ENCODE measurements around the gene ARFGEF3.

The ARFGEF3 gene

GRCh38 chr6:138378463-138378862 is 216.7 kb downstream of the ARFGEF3 start:
- CTCF ChIA-PET: no interaction called here
- TF ChIP-seq, protein P1, sequence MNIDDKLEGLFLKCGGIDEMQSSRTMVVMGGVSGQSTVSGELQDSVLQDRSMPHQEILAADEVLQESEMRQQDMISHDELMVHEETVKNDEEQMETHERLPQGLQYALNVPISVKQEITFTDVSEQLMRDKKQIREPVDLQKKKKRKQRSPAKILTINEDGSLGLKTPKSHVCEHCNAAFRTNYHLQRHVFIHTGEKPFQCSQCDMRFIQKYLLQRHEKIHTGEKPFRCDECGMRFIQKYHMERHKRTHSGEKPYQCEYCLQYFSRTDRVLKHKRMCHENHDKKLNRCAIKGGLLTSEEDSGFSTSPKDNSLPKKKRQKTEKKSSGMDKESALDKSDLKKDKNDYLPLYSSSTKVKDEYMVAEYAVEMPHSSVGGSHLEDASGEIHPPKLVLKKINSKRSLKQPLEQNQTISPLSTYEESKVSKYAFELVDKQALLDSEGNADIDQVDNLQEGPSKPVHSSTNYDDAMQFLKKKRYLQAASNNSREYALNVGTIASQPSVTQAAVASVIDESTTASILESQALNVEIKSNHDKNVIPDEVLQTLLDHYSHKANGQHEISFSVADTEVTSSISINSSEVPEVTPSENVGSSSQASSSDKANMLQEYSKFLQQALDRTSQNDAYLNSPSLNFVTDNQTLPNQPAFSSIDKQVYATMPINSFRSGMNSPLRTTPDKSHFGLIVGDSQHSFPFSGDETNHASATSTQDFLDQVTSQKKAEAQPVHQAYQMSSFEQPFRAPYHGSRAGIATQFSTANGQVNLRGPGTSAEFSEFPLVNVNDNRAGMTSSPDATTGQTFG (tag by site-specific recombination; IDR thresholded peaks at IDR 0.05; ENCODE audit: borderline replicate concordance): no peak
- TF ChIP-seq ZNF140 (tag by site-specific recombination; IDR thresholded peaks at IDR 0.05) (no peak), ZNF621 (tag by site-specific recombination; IDR thresholded peaks at IDR 0.05) (no peak), WT1 (tag by site-specific recombination; IDR thresholded peaks at IDR 0.05) (no peak), ZNF610 (tag by site-specific recombination; IDR thresholded peaks at IDR 0.05; ENCODE audit: borderline replicate concordance) (no peak), ZNF558 (tag by site-specific recombination; IDR thresholded peaks at IDR 0.05) (no peak)
- POLR2A ChIA-PET: no interaction called here
- H3K9me3 ChIP-seq (ENCODE audit: control insufficient read depth, insufficient read depth, low read depth, low read length): no peaks in the 10 kb centered on the region
- H3K4me3 ChIP-seq (ENCODE audit: low read depth, low read length): no peak overlapping the region
- H3K36me3 ChIP-seq (ENCODE audit: control insufficient read depth in 2 of 2, insufficient read depth in 1 of 2, low read length in 2 of 2): no peaks in the 10 kb centered on the region
- no peak overlapping the region for H3K27ac ChIP-seq (ENCODE audit: extremely low read depth, low read depth, low read length)
- H3K4me1 ChIP-seq (ENCODE audit: control insufficient read depth, insufficient read depth, low read length): no peaks in the 10 kb centered on the region

DNA sequence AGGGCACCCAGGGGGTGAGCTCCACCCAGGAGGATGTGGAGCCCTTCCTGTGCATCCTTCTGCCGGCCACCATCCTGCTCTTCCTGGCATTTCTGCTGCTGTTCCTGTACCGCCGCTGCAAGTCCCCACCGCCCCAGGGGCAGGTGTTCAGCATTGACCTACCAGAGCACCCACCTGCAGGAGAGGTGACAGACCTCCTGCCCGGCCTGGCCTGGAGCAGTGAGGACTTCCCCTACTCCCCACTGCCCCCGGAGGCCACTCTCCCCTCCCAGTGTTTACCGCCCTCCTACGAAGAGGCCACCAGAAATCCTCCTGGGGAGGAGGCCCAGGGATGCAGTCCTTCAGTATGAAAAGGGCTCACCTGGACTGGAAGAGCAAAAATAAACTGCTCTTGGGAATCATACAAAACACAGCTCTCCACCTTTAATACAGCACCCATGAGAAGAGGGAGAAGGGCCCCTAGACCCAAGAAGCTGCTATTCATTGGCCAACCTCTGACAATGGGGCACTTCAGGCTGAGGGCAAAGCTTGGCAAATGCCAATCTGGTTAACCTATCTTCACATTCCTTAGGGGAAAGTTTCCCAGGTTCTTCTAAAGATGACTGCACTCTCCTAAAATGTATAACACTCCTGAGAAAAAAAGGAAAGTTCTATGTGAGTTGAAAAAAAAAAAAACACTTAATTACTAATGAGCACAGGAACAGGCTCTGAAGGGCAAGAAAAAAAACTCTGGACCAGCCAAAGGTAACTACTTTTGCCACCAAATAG is 220.9 kb downstream of the ARFGEF3 start:
- POLR2A ChIA-PET: no interaction called here
- no peaks in the 10 kb centered on the region for H3K4me1 ChIP-seq (ENCODE audit: control insufficient read depth, insufficient read depth, low read length)
- H3K9me3 ChIP-seq (ENCODE audit: control insufficient read depth, insufficient read depth, low read depth, low read length): no peaks in the 10 kb centered on the region
- no peaks in the 10 kb centered on the region for H3K36me3 ChIP-seq (ENCODE audit: control insufficient read depth in 2 of 2, insufficient read depth in 1 of 2, low read length in 2 of 2)
- no peak overlapping the region for H3K27ac ChIP-seq (ENCODE audit: extremely low read depth, low read depth, low read length)
- TF ChIP-seq, protein P2, sequence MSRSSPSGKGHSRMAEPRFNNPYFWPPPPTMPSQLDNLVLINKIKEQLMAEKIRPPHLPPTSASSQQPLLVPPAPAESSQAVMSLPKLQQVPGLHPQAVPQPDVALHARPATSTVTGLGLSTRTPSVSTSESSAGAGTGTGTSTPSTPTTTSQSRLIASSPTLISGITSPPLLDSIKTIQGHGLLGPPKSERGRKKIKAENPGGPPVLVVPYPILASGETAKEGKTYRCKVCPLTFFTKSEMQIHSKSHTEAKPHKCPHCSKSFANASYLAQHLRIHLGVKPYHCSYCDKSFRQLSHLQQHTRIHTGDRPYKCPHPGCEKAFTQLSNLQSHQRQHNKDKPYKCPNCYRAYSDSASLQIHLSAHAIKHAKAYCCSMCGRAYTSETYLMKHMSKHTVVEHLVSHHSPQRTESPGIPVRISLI (tag by site-specific recombination; IDR thresholded peaks at IDR 0.05): no peak
- TF ChIP-seq HOXC10 (CRISPR knock-in tag; IDR thresholded peaks at IDR 0.05) (no peak), OVOL3 (tag by site-specific recombination; IDR thresholded peaks at IDR 0.05) (no peak), ZNF302 (tag by site-specific recombination; IDR thresholded peaks at IDR 0.05; ENCODE audit: low read depth) (no peak), ZBTB8A (tag by site-specific recombination; IDR thresholded peaks at IDR 0.05) (no peak), ZNF398 (tag by site-specific recombination; IDR thresholded peaks at IDR 0.05) (no peak), ZNF354C (tag by site-specific recombination; IDR thresholded peaks at IDR 0.05; ENCODE audit: borderline replicate concordance, low read depth) (no peak), ZNF561 (tag by site-specific recombination; IDR thresholded peaks at IDR 0.05; ENCODE audit: borderline replicate concordance) (no peak), YY2 (tag by site-specific recombination; IDR thresholded peaks at IDR 0.05) (no peak), ZNF248 (tag by site-specific recombination; IDR thresholded peaks at IDR 0.05) (no peak), ZNF501 (tag by site-specific recombination; IDR thresholded peaks at IDR 0.05) (no peak), ZBTB1 (tag by site-specific recombination; IDR thresholded peaks at IDR 0.05) (no peak), KLF8 (tag by site-specific recombination; IDR thresholded peaks at IDR 0.05) (no peak), ZNF311 (tag by site-specific recombination; IDR thresholded peaks at IDR 0.05; ENCODE audit: borderline replicate concordance) (no peak), FEZF1 (tag by site-specific recombination; IDR thresholded peaks at IDR 0.05) (no peak)
- TF ChIP-seq, protein P3, sequence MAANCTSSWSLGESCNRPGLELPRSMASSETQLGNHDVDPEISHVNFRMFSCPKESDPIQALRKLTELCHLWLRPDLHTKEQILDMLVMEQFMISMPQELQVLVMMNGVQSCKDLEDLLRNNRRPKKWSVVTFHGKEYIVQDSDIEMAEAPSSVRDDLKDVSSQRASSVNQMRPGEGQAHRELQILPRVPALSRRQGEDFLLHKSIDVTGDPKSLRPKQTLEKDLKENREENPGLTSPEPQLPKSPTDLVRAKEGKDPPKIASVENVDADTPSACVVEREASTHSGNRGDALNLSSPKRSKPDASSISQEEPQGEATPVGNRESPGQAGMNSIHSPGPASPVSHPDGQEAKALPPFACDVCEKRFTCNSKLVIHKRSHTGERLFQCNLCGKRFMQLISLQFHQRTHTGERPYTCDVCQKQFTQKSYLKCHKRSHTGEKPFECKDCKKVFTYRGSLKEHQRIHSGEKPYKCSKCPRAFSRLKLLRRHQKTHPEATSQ (tag by site-specific recombination; IDR thresholded peaks at IDR 0.05): no peak
- CTCF ChIA-PET: interaction anchor here (0.7 to 1.3 kb wide), 3 partner anchors 11 to 46 kb away, joined by 3 to 4 read pairs (median 3); partner anchors contain the start of gene HEBP2
- H3K4me3 ChIP-seq (ENCODE audit: low read depth, low read length): no peak overlapping the region
